Smooth muscle cell (in vitro differentiated cells): Measurements from ENCODE around the gene NELL2. TPM values are rescaled to one million over a fixed set of nuclear protein-coding genes. Genes with fewer than 3 reads are reported as not detected.

Source experiments
- DNase-seq: peaks from one replicate; lab custom pipeline; 2025; ENCODE audit not compliant: unreplicated experiment; lab: John Stamatoyannopoulos, UW
- H2AFZ ChIP-seq: fragments of 200-600 bp; sonication (generic); 2 replicates; pipeline ENCODE4 v1.6.0; 2016; ENCODE audit warnings: antibody characterized with exemption, low read depth, mild to moderate bottlenecking
- H3F3A ChIP-seq: fragments of 200-600 bp; sonication (generic); 2 replicates; pipeline ENCODE4 v1.6.0; 2017; ENCODE audit warnings: antibody characterized with exemption, low read depth
- H3K27ac ChIP-seq: fragments of 200-600 bp; sonication (generic); 2 replicates; pipeline ENCODE4 v1.5.1; 2016; ENCODE audit warnings: low read depth, mild to moderate bottlenecking
- H3K27me3 ChIP-seq: fragments of 200-600 bp; sonication (generic); 2 replicates; pipeline ENCODE4 v1.6.1; 2016; ENCODE audit warnings: low read depth, mild to moderate bottlenecking
- H3K36me3 ChIP-seq: fragments of 200-600 bp; sonication (generic); 2 replicates; pipeline ENCODE4 v1.5.1; 2016; ENCODE audit warnings: low read depth
- H3K4me1 ChIP-seq: fragments of 200-600 bp; sonication (generic); 2 replicates; pipeline ENCODE4 v1.5.1; 2016; ENCODE audit warnings: low read depth
- H3K4me2 ChIP-seq: fragments of 200-600 bp; sonication (generic); 2 replicates; pipeline ENCODE4 v1.6.0; 2016; ENCODE audit warnings: mild to moderate bottlenecking
- H3K4me3 ChIP-seq: fragments of 200-600 bp; sonication (generic); 2 replicates; pipeline ENCODE4 v1.5.1; 2016; ENCODE audit warnings: mild to moderate bottlenecking
- H3K79me2 ChIP-seq: fragments of 200-600 bp; sonication (generic); 2 replicates; pipeline ENCODE4 v1.6.0; 2016; ENCODE audit warnings: low read depth, mild to moderate bottlenecking
- H3K9ac ChIP-seq: fragments of 200-600 bp; sonication (generic); 2 replicates; pipeline ENCODE4 v1.6.0; 2016; ENCODE audit warnings: low read depth
- H3K9me3 ChIP-seq: fragments of 200-600 bp; sonication (generic); replicated peaks from 2 replicates; pipeline ENCODE4 v1.5.1; 2016; ENCODE audit warnings: low read depth
- H4K20me1 ChIP-seq: fragments of 200-600 bp; sonication (generic); 2 replicates; pipeline ENCODE4 v1.6.0; 2016; ENCODE audit warnings: low read depth
- CTCF ChIP-seq: fragments of 200-600 bp; sonication (generic); IDR thresholded peaks from 2 replicates; pipeline ENCODE4 v1.5.1; 2017; ENCODE audit warnings: borderline replicate concordance, mild to moderate bottlenecking, antibody characterized with exemption; ENCODE audit not compliant: insufficient read depth, poor library complexity, severe bottlenecking
- WGBS: methylation state at CpG from one replicate; pipeline ENCODE4 v1.1.7; 2016; ENCODE audit warnings: low lambda C conversion rate; 5-methylcytosine and 5-hydroxymethylcytosine counted together
- polyA plus RNA-seq: library from polyadenylated mRNA; unstranded; fragments of >200 nt; fragmentation: Nextera tagmentation; extraction: Ambion mirVana; gene quantifications from 2 replicates; pipeline ENCODE4 v1.2.1, GENCODE V29; 2016
- total RNA-seq: library from RNA; depleted of rRNA; stranded (reverse); fragments of >200 nt; gene quantifications from 2 replicates; pipeline ENCODE4 v1.2.3, GENCODE V29; 2014

The NELL2 gene
- total and polyA plus RNA-seq, 2 experiments from 2014 or later = 16.8 TPM; not detected in 1

- H3K4me2 ChIP-seq = peak overlapping the region; percentile 97
- H3K4me1 ChIP-seq = peaks cover 4% of the 10 kb centered on the region
- no peaks in the 10 kb centered on the region for H3K36me3 ChIP-seq
- WGBS = under 1% methylated on average over 27 of the region's 27 CpGs
- peak overlapping the region; percentile 61 for H2AFZ ChIP-seq
- peak overlapping the region; percentile 58 for H3K4me3 ChIP-seq
- H4K20me1 ChIP-seq = no peaks in the 10 kb centered on the region
- no peaks in the 10 kb centered on the region for H3K79me2 ChIP-seq
- no peaks in the 10 kb centered on the region for H3F3A ChIP-seq
- no peak for TF ChIP-seq CTCF
- peaks cover 66% of the 10 kb centered on the region for H3K27me3 ChIP-seq
- H3K9me3 ChIP-seq = no peaks in the 10 kb centered on the region
- DNase-seq = no peak
- no peak overlapping the region for H3K9ac ChIP-seq
- H3K27ac ChIP-seq = no peak overlapping the region
Measured at GRCh38 chr12:44875417-44875953, 630 bp downstream of the NELL2 start.

GRCh38 chr12:44874981-44875416 lies 1.1 kb downstream of the NELL2 start:
- no peaks in the 10 kb centered on the region for H3K79me2 ChIP-seq
- peak overlapping the region; percentile 13 for H2AFZ ChIP-seq
- no peak for TF ChIP-seq CTCF
- H3K9me3 ChIP-seq = no peaks in the 10 kb centered on the region
- DNase-seq = no peak
- H4K20me1 ChIP-seq = no peaks in the 10 kb centered on the region
- WGBS = 3% methylated on average over 12 of the region's 12 CpGs
- peak overlapping the region; percentile 97 for H3K4me2 ChIP-seq
- H3K36me3 ChIP-seq = no peaks in the 10 kb centered on the region
- peaks cover 4% of the 10 kb centered on the region for H3K4me1 ChIP-seq
- H3F3A ChIP-seq = no peaks in the 10 kb centered on the region
- no peak overlapping the region for H3K27ac ChIP-seq
- peaks cover 66% of the 10 kb centered on the region for H3K27me3 ChIP-seq
- peak overlapping the region; percentile 58 for H3K4me3 ChIP-seq
- H3K9ac ChIP-seq = no peak overlapping the region

DNA sequence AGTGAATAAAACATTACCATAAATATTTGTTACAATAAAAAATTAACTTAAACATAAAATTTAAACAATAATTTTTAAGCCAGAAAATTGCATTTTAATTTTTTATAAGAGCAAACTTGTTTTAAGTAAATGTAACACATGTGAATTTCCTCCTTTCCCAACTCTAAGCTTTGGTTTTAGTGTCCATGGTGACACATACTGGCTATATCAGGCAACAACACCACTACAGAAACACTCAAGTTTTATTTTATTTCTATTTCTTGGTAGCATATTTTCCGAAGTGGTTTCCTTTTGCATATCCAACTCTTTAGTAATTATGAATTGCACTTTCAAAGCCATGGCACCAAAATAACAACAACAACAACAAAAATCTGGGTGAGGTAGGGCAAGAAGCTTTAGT lies 2.2 kb downstream of the NELL2 start:
- 76% methylated on average over 1 of the region's 1 CpG for WGBS
- H3K4me2 ChIP-seq = no peak overlapping the region
- no peak overlapping the region for H2AFZ ChIP-seq
- no peaks in the 10 kb centered on the region for H3K36me3 ChIP-seq
- TF ChIP-seq CTCF = peak; percentile 25
- no peak overlapping the region for H3K27ac ChIP-seq
- H4K20me1 ChIP-seq = no peaks in the 10 kb centered on the region
- peaks cover 66% of the 10 kb centered on the region for H3K27me3 ChIP-seq
- no peak overlapping the region for H3K9ac ChIP-seq
- no peaks in the 10 kb centered on the region for H3K79me2 ChIP-seq
- H3K4me1 ChIP-seq = peaks cover 4% of the 10 kb centered on the region
- no peaks in the 10 kb centered on the region for H3K9me3 ChIP-seq
- H3F3A ChIP-seq = no peaks in the 10 kb centered on the region
- peak overlapping the region; percentile 17 for H3K4me3 ChIP-seq
- no peak for DNase-seq

DNA sequence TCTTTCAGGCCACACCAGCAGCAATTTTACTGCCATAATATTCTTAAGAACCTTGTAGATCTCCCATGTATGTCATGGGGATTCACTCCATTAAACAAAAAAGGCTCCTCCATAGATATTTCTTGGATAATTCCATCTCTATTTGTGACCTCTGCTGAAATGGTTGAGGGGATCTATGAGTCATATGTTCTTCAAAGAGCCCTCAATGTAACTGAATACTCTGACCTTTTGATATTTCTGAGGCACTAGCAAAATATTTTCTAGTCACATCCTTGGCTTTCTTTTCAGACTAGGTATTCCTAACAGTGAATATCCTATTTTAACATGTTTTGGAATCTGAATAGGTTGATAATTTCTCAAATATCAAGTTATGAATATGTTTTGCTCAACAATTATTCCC lies 6.6 kb downstream of the NELL2 start:
- no peaks in the 10 kb centered on the region for H3K79me2 ChIP-seq
- H3K4me2 ChIP-seq = no peak overlapping the region

More for the DNA sequence above, 6.6 kb downstream of the NELL2 start:
- H3K9me3 ChIP-seq = peaks cover 3% of the 10 kb centered on the region
- no peak overlapping the region for H2AFZ ChIP-seq
- H3K4me3 ChIP-seq = no peak overlapping the region
- no peak for DNase-seq
- no peak overlapping the region for H3K27ac ChIP-seq
- no peaks in the 10 kb centered on the region for H4K20me1 ChIP-seq
- H3F3A ChIP-seq = no peaks in the 10 kb centered on the region
- no peaks in the 10 kb centered on the region for H3K36me3 ChIP-seq
- peaks cover 23% of the 10 kb centered on the region for H3K27me3 ChIP-seq
- no peaks in the 10 kb centered on the region for H3K4me1 ChIP-seq
- no peak overlapping the region for H3K9ac ChIP-seq
- TF ChIP-seq CTCF = no peak
